ENCODE measurements around the gene CDC25C. TPM values are rescaled to one million over a fixed set of nuclear protein-coding genes. Genes with fewer than 3 reads are reported as not detected.
A peak's percentile ranks its signal among the peaks of the same experiment; 100 is the strongest.

The CDC25C gene
- polyA plus RNA-seq, 2 of the 4 experiments (the other 2 are of a cell fraction) = 12.6 to 19.3 TPM

GRCh38 chr5:138352722-138353559 lies 21.3 kb upstream of the CDC25C start:
- Histone ChIP-seq H3K9me3 (peaks cover 9% of the 10 kb centered on the region; the same call in 2 of the 3 replicates), H3K4me2 (peak overlapping the region; percentile 96), H3K4me3 (peak overlapping the region; percentile 99), H3K4me1 (peaks cover 19% of the 10 kb centered on the region), H3K27ac (peak overlapping the region; percentile 96 to 100)
- ChIA-PET CTCF (interaction anchor here (0.5 to 6.2 kb wide), 68 partner anchors 8 to 1770 kb away, joined by 3 to 197 read pairs (median 5); partner anchors contain the start of genes CDC23, CDC25C, EGR1 and FAM53C), POLR2A (interaction anchor here (0.6 to 4.5 kb wide), 13 partner anchors 11 to 511 kb away, joined by 3 to 68 read pairs (median 4); partner anchors contain the start of genes CDC23, CDC25C, EGR1 and ETF1)
- 0% methylated on average over 9 of the region's 88 CpGs for WGBS (ENCODE audit: missing lambda C conversion rate)
- ATAC-seq (peak; percentile 71), DNase-seq (ENCODE audit: low read depth in 1 of 2, low spot score in 1 of 2) (peak; percentile 39 to 60), FAIRE-seq (no peak)
- no peak for TF ChIP-seq CHD2 (IDR thresholded peaks at IDR 0.05; ENCODE audit: low read length, partially characterized antibody)
- no peak for TF ChIP-seq KDM5A (IDR thresholded peaks at IDR 0.05)
- TF ChIP-seq ZSCAN20 (CRISPR knock-in tag; IDR thresholded peaks at IDR 0.05) = no peak
- TF ChIP-seq HOXB5 (CRISPR knock-in tag; IDR thresholded peaks at IDR 0.05) = no peak
- no peak for TF ChIP-seq HES2 (IDR thresholded peaks at IDR 0.05)
- no peak for TF ChIP-seq PBX3 (IDR thresholded peaks at IDR 0.05)
- no peak for TF ChIP-seq TP53 (CRISPR knock-in tag; IDR thresholded peaks at IDR 0.05)
- TF ChIP-seq HOXB13 (CRISPR knock-in tag; IDR thresholded peaks at IDR 0.05; ENCODE audit: low read depth) = no peak
- TF ChIP-seq SREBF2 (IDR thresholded peaks at IDR 0.05) = no peak
- TF ChIP-seq CBX2 (IDR thresholded peaks at IDR 0.05; ENCODE audit: borderline replicate concordance, low read depth) = no peak
- TF ChIP-seq USF2 (IDR thresholded peaks at IDR 0.05) = no peak
- peak; percentile 91 for TF ChIP-seq HMGXB4 (CRISPR knock-in tag; IDR thresholded peaks at IDR 0.05; ENCODE audit: borderline replicate concordance)
- peak in 1 of 2 experiments; percentile 90; a peak in 3 of 5 replicates for TF ChIP-seq JUN (IDR thresholded peaks at IDR 0.05)
- TF ChIP-seq ATOH8 (CRISPR knock-in tag; IDR thresholded peaks at IDR 0.05; ENCODE audit: low read depth) = no peak
- TF ChIP-seq ZNF302 (CRISPR knock-in tag; IDR thresholded peaks at IDR 0.05) = no peak
- no peak; the same call in 1 of the 2 replicates for TF ChIP-seq MAX (IDR thresholded peaks at IDR 0.05)
- TF ChIP-seq HDAC2 (IDR thresholded peaks at IDR 0.05) = no peak
- no peak for TF ChIP-seq FOXS1 (CRISPR knock-in tag; IDR thresholded peaks at IDR 0.05)
- TF ChIP-seq KDM1A (IDR thresholded peaks at IDR 0.05; ENCODE audit: low read depth) = no peak
- no peak for TF ChIP-seq FOSB (CRISPR knock-in tag; IDR thresholded peaks at IDR 0.05)
- TF ChIP-seq HOXA7 (CRISPR knock-in tag; IDR thresholded peaks at IDR 0.05) = no peak
- no peak for TF ChIP-seq BHLHE40 (IDR thresholded peaks at IDR 0.05; ENCODE audit: low read depth, low read length)
- no peak for TF ChIP-seq ELK1 (IDR thresholded peaks at IDR 0.05; ENCODE audit: low read depth, low read length)
- no peak for TF ChIP-seq JUNB (IDR thresholded peaks at IDR 0.05)
- peak; percentile 34; the same call in 1 of the 2 replicates for TF ChIP-seq POLR2A (IDR thresholded peaks at IDR 0.05; ENCODE audit: low read length)
- TF ChIP-seq CBX8 (IDR thresholded peaks at IDR 0.05) = no peak
- TF ChIP-seq RNF2 (IDR thresholded peaks at IDR 0.05; ENCODE audit: borderline replicate concordance, low read depth) = no peak
- TF ChIP-seq NR3C1 (IDR thresholded peaks at IDR 0.05) = no peak
- TF ChIP-seq REST (IDR thresholded peaks at IDR 0.05) = no peak
- no peak for TF ChIP-seq POLR2AphosphoS2 (conservative IDR thresholded peaks at IDR 0.05; ENCODE audit: low read length)
- TF ChIP-seq MAFK (IDR thresholded peaks at IDR 0.05; ENCODE audit: partially characterized antibody) = no peak

Measured in A549 (cell line).